Left lung (tissue), 10 donors: ENCODE measurements around the gene PMVK. TPM values are rescaled to one million over a fixed set of nuclear protein-coding genes. Genes with fewer than 3 reads are reported as not detected.
A peak's percentile ranks its signal among the peaks of the same experiment; 100 is the strongest.
"Not testable (repeated sequence)": the region's sequence is repeated elsewhere in the genome, so short reads cannot be mapped to it uniquely, and the experiment has no call there.

Source experiments
- ATAC-seq: fragments of 200-7000 bp; cut with Tn5 transposase; one replicate; pipeline ENCODE4 v1.9.1; 2020; ENCODE audit warnings: moderate library complexity
- DNase-seq, 4 donors: peaks; one replicate each; pipeline ENCODE4 v3.0.0-alpha.2; 2013 to 2020
- H3K27ac ChIP-seq, 2 donors: fragments of 200-600 bp; sonication (generic) in 1 of 2; one replicate each; pipeline versions ENCODE4 v1.5.0 to v1.8.0; 2020 to 2021
- H3K27me3 ChIP-seq, 2 donors: fragments of 200-600 bp; sonication (generic) in 1 of 2; one replicate each; pipeline versions ENCODE4 v1.5.0 to v1.8.0; 2020 to 2021
- H3K36me3 ChIP-seq, 2 donors: fragments of 200-600 bp; sonication (generic) in 1 of 2; one replicate each; pipeline versions ENCODE4 v1.5.0 to v1.8.0; 2020 to 2021
- H3K4me1 ChIP-seq, 2 donors: fragments of 200-600 bp; one replicate each; pipeline ENCODE4 v1.8.0; 2021
- H3K4me3 ChIP-seq, 2 donors: fragments of 200-600 bp; sonication (generic) in 1 of 2; one replicate each; pipeline versions ENCODE4 v1.5.0 to v1.8.0; 2020 to 2021; ENCODE audit warnings: mild to moderate bottlenecking in 1 of 2
- H3K9me3 ChIP-seq, 2 donors: fragments of 200-600 bp; sonication (generic) in 1 of 2; one replicate each; pipeline versions ENCODE4 v1.5.0 to v1.8.0; 2020 to 2021
- intact Hi-C, 2 donors: fragments of 100-400 bp; cut with DNase I; formaldehyde crosslinking; loops; one replicate each; pipeline versions ENCODE4 v1.11.2 to v1.14.2; 2022
- polyA plus RNA-seq, 6 donors: library from polyadenylated mRNA; unstranded; fragments of 120-200 nt; gene quantifications; one replicate each; pipeline ENCODE4 v1.2.1, GENCODE V29; 2013; ENCODE audit not compliant: insufficient read length in 6 of 6
- total RNA-seq, 2 donors: library from RNA; stranded (reverse); fragmentation: NEBNext Ultra II Directional; extraction: Animal tissue kit (Norgen Biotek cat#: 25700); gene quantifications; one replicate each; pipeline ENCODE4 v1.2.1, GENCODE V29; 2021
- TF ChIP-seq, protein P1 (sequence below), 2 donors: fragments of 200-600 bp; sonication (generic) in 1 of 2; IDR thresholded peaks; one replicate each; pipeline versions ENCODE4 v1.5.0 to v1.8.0; 2021; ENCODE audit warnings: antibody characterized with exemption in 2 of 2
- donor health status: DM: no; HTN: yes; CAD: no.
- donor health status: DM: no; HTN: no; CAD: no.

PMVK gene
- total and polyA plus RNA-seq, 8 donors: 31.7 to 44.3 (median 35.8) TPM

DNA sequence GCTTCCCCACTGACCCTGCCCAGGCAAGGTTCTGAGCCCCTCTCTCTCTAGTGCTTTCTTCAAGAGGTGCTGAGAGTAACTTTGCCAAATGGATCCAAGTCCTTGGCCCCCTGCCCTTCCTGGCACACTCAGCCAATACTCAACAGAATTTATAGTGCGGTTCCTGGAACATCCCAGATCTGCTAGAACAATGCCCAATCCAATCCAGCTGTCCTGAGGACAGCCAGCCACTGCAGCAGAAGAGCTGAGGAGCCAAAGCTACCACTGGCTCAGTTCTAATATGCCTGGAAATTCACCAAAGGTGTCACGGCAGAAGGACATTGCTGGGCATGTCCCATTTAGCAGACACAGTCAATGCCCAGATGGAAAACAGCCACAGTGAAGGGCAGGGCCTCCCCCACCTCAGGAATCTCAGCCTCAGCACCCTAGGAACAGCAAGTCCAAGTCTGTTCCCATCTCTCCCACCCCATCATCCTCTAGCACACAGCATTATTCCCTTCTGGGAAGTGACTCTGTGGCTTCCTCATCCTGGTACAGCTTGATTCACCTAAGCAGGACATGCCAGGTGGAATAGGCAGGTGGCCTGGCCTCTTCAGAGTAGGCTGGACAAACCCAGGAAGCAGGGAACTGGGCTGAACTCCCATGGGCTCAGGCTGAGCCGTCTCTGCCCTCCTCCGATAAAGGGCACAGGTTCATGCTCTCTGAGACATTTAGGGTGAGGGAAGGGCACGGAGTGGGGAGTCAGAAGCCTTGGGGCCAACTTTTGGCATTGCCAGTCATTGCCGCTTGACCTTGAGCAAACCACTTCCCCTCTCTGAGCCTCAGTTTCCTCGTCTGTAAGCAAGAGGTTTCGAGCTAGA is 24.6 kb downstream of the PMVK start:
- Histone ChIP-seq H3K9me3 (peaks cover 0 to 2% of the 10 kb centered on the region in 2 donors), H3K27ac (no peak overlapping the region), H3K4me3 (no peak overlapping the region), H3K4me1 (no peaks in the 10 kb centered on the region), H3K36me3 (no peaks in the 10 kb centered on the region), H3K27me3 (no peaks in the 10 kb centered on the region)
- TF ChIP-seq, protein P1, sequence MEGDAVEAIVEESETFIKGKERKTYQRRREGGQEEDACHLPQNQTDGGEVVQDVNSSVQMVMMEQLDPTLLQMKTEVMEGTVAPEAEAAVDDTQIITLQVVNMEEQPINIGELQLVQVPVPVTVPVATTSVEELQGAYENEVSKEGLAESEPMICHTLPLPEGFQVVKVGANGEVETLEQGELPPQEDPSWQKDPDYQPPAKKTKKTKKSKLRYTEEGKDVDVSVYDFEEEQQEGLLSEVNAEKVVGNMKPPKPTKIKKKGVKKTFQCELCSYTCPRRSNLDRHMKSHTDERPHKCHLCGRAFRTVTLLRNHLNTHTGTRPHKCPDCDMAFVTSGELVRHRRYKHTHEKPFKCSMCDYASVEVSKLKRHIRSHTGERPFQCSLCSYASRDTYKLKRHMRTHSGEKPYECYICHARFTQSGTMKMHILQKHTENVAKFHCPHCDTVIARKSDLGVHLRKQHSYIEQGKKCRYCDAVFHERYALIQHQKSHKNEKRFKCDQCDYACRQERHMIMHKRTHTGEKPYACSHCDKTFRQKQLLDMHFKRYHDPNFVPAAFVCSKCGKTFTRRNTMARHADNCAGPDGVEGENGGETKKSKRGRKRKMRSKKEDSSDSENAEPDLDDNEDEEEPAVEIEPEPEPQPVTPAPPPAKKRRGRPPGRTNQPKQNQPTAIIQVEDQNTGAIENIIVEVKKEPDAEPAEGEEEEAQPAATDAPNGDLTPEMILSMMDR (IDR thresholded peaks at IDR 0.05): no peak
- ATAC-seq (no peak), DNase-seq (no peak)
- intact Hi-C loops: no loop called here

DNA sequence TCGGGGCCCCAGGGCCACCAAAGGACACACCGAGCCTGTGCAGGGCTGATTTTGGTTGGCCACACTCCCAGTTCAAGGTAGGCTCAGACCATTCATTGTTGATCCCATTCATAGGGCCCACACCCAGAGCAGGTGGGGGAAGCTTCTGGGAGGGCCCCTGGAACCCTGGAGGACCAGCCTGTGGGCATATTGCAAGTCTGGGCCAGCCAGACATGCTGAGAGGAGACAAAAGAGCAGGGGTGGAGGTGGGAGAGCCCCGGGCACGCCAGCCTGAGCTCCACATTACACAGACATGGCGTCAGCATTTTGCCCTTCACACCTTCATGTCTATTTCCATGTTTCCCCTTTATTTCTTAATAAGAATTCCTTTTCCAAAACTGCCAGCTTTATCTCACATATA is 25.7 kb downstream of the PMVK start:
- H3K4me3 ChIP-seq: no peak overlapping the region
- H3K4me1 ChIP-seq: no peaks in the 10 kb centered on the region
- no peaks in the 10 kb centered on the region for H3K27me3 ChIP-seq
- no peaks in the 10 kb centered on the region for H3K9me3 ChIP-seq
- TF ChIP-seq, protein P1 (IDR thresholded peaks at IDR 0.05): no peak
- ATAC-seq (no peak), DNase-seq (no peak)
- no peak overlapping the region for H3K27ac ChIP-seq
- H3K36me3 ChIP-seq: no peaks in the 10 kb centered on the region
- intact Hi-C loops: no loop called here

DNA sequence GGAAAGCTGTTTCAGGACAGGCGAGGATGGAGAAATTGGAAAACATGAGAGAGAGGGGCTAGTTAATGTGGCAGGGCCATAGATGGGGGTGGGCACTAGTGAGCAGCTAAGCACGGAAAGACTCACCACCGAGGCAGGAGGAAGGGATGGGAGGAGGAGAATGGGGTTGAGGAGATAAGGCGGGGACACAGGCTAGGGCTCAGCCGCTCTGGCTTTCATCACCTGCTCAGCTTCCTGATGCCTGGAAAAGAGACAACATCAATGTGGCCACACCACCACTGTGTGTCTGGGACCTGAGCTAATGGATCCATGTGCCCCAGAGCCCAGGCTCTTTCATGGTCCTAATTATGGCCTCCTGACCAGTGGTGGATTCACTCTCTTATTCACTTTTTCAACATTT is 27.6 kb downstream of the PMVK start:
- no peak overlapping the region for H3K4me3 ChIP-seq
- TF ChIP-seq, protein P1 (IDR thresholded peaks at IDR 0.05): no peak
- no peaks in the 10 kb centered on the region for H3K4me1 ChIP-seq
- H3K27ac ChIP-seq: no peak overlapping the region
- DNase-seq (no peak), ATAC-seq (no peak)
- H3K36me3 ChIP-seq: no peaks in the 10 kb centered on the region
- intact Hi-C loops: no loop called here
- no peaks in the 10 kb centered on the region for H3K9me3 ChIP-seq
- H3K27me3 ChIP-seq: no peaks in the 10 kb centered on the region

DNA sequence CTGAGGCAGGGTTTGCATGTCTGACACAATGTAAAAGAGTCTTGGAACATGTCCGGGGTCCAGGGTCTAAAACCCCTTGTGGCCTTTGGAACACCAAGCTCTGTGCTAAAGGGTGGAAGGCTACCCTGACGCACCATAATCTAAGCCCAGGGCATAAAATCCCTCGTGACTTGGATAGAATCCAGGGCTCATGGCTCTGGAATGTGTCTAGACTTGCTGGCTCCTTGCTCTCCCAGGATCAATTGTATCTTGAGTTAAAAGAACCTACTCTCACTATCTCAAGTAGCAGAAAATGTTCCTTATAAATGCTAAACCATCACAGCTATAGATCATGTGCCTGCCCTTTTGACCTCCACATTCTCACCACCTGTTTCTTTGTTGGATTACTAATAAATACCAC is 28.4 kb downstream of the PMVK start:
- ATAC-seq, DNase-seq, H3K27ac ChIP-seq, intact Hi-C loops, H3K4me1 ChIP-seq, H3K27me3 ChIP-seq, H3K9me3 ChIP-seq, H3K4me3 ChIP-seq, H3K36me3 ChIP-seq: not testable (repeated sequence)

DNA sequence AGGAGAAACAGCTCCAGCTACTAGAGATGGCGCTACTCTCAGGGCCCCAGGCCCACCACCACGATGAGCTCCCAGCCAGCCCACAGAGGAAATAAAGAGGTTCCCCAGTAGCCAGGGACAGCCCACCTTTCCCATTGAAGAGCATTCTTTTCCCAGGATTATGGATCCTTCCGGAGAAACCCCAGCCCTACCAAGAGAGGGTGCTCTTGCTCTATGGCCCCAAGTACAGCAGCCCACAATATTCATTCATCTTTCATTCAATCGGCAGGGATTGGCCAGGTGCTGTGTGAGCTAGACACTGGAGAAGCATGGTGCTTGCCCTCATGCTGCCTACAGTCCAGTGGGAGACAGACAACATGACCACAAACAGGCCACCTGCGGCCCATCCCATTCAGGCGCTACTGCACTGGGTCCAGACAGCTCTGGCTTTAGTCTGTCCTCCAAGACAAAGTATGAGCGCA is 29.9 kb downstream of the PMVK start:
- ATAC-seq: peak; percentile 67
- Histone ChIP-seq H3K27ac (no peak overlapping the region), H3K9me3 (no peaks in the 10 kb centered on the region), H3K36me3 (no peaks in the 10 kb centered on the region), H3K4me1 (no peaks in the 10 kb centered on the region), H3K27me3 (no peaks in the 10 kb centered on the region), H3K4me3 (no peak overlapping the region)
- intact Hi-C loops: no loop called here
- TF ChIP-seq, protein P1 (IDR thresholded peaks at IDR 0.05): no peak
- DNase-seq: no peak
